Neuronal stem cell (in vitro differentiated cells): ENCODE data around the gene LAMA2.

Source experiments
- DNase-seq: peaks from one replicate; pipeline ENCODE4 v3.0.0-alpha.2; 2013; ENCODE audit warnings: low spot score
- H2AFZ ChIP-seq: one replicate; pipeline ENCODE4 v1.6.1; 2013; ENCODE audit warnings: mild to moderate bottlenecking, low read length, inconsistent platforms
- H2AK5ac ChIP-seq: 2 replicates; pipeline ENCODE4 v1.6.1; 2013; ENCODE audit warnings: low read depth, mild to moderate bottlenecking, inconsistent platforms, low read length, moderate library complexity, mixed read lengths
- H2BK120ac ChIP-seq: 2 replicates; pipeline ENCODE4 v1.6.1; 2013; ENCODE audit warnings: low read depth, mild to moderate bottlenecking, inconsistent platforms, low read length, moderate library complexity, mixed read lengths
- H2BK12ac ChIP-seq: one replicate; pipeline ENCODE4 v1.6.1; 2013; ENCODE audit warnings: low read length, inconsistent platforms
- H2BK15ac ChIP-seq: 2 replicates; pipeline ENCODE4 v1.6.1; 2013; ENCODE audit warnings: mild to moderate bottlenecking, low read length, inconsistent platforms, mixed read lengths
- H2BK5ac ChIP-seq: one replicate; pipeline ENCODE4 v1.6.1; 2013; ENCODE audit warnings: inconsistent platforms, mild to moderate bottlenecking, low read length, moderate library complexity
- H3K14ac ChIP-seq: one replicate; pipeline ENCODE4 v1.6.1; 2013; ENCODE audit warnings: low read length, inconsistent platforms
- H3K18ac ChIP-seq: 2 replicates; pipeline ENCODE4 v1.6.1; 2013; ENCODE audit warnings: low read length, inconsistent platforms
- H3K23ac ChIP-seq: 2 replicates; pipeline ENCODE4 v1.6.1; 2013; ENCODE audit warnings: low read depth, mild to moderate bottlenecking, mixed read lengths, low read length, inconsistent platforms; ENCODE audit not compliant: poor library complexity
- H3K27ac ChIP-seq: replicated peaks from 3 replicates; pipeline ENCODE4 v1.5.1; 2013; ENCODE audit warnings: low read length, inconsistent platforms
- H3K27me3 ChIP-seq, 3 experiments: 2 replicates each; pipeline ENCODE4 v1.6.1; 2013; ENCODE audit warnings: low read length in 3 of 3, mild to moderate bottlenecking in 2 of 3, inconsistent platforms in 1 of 3, low read depth in 1 of 3, mixed read lengths in 1 of 3, moderate library complexity in 1 of 3; ENCODE audit not compliant: control insufficient read depth in 3 of 3, insufficient read depth in 3 of 3
- H3K36me3 ChIP-seq, 2 donors: replicated peaks in 1 of 2; 2 replicates each; pipeline ENCODE4 v1.6.1; 2013; ENCODE audit warnings: low read length in 2 of 2; ENCODE audit not compliant: control insufficient read depth in 2 of 2, insufficient read depth in 2 of 2
- H3K4ac ChIP-seq: 2 replicates; pipeline ENCODE4 v1.6.1; 2013; ENCODE audit warnings: inconsistent platforms, mild to moderate bottlenecking, low read length, moderate library complexity
- H3K4me1 ChIP-seq, 2 donors: 1 replicate in 1 of 2; 2 replicates in 1 of 2; pipeline ENCODE4 v1.6.1; 2013; ENCODE audit warnings: low read length in 2 of 2, low read depth in 1 of 2; ENCODE audit not compliant: control insufficient read depth in 2 of 2, insufficient read depth in 1 of 2
- H3K4me2 ChIP-seq: one replicate; pipeline ENCODE4 v1.6.1; 2013; ENCODE audit warnings: mild to moderate bottlenecking, low read length, inconsistent platforms; ENCODE audit not compliant: insufficient read depth, poor library complexity, severe bottlenecking
- H3K4me3 ChIP-seq, 2 donors: 2 replicates each; pipeline ENCODE4 v1.5.1; 2013; ENCODE audit warnings: low read length in 2 of 2, mild to moderate bottlenecking in 2 of 2, inconsistent platforms in 1 of 2, moderate library complexity in 1 of 2
- H3K79me1 ChIP-seq: one replicate; pipeline ENCODE4 v1.6.1; 2013; ENCODE audit warnings: low read depth, mild to moderate bottlenecking, inconsistent platforms, low read length, moderate library complexity
- H3K9ac ChIP-seq: one replicate; pipeline ENCODE4 v1.6.1; 2013; ENCODE audit warnings: mild to moderate bottlenecking, low read depth, low read length, inconsistent platforms; ENCODE audit not compliant: poor library complexity
- H3K9me3 ChIP-seq, 2 donors: replicated peaks in 1 of 2; 2 replicates each; pipeline versions ENCODE3 to v1.6.1; 2013; ENCODE audit warnings: low read length in 2 of 2, mild to moderate bottlenecking in 2 of 2, inconsistent platforms in 1 of 2, low read depth in 1 of 2, mixed read lengths in 1 of 2, moderate library complexity in 1 of 2; ENCODE audit not compliant: control insufficient read depth in 2 of 2, insufficient read depth in 1 of 2
- H4K8ac ChIP-seq: one replicate; pipeline ENCODE4 v1.6.1; 2013; ENCODE audit warnings: low read depth, mild to moderate bottlenecking, inconsistent platforms, low read length, moderate library complexity
- H4K91ac ChIP-seq: one replicate; pipeline ENCODE4 v1.6.1; 2013; ENCODE audit warnings: low read length, low read depth, mild to moderate bottlenecking, inconsistent platforms; ENCODE audit not compliant: poor library complexity
- WGBS, 2 donors: extraction: QIAGEN DNeasy Blood & Tissue Kit; methylation state at CpG; one replicate each; pipeline ENCODE4 v1.1.7; 2013; ENCODE audit warnings: missing lambda C conversion rate in 2 of 2, mixed read lengths in 1 of 2; ENCODE audit not compliant: insufficient read length in 2 of 2, insufficient replicate concordance in 1 of 2; ENCODE audit errors: extremely low coverage in 2 of 2; 5-methylcytosine and 5-hydroxymethylcytosine counted together

Gene LAMA2

GRCh38 chr6:129281168-129281796 lies 398.3 kb downstream of the LAMA2 start:
- Histone ChIP-seq H2BK5ac (no peak overlapping the region), H3K9ac (no peak overlapping the region), H3K14ac (no peak overlapping the region), H2AK5ac (no peak overlapping the region), H3K27me3 (no peaks in the 10 kb centered on the region), H3K4me1 (peaks cover 0 to 2% of the 10 kb centered on the region in 2 donors), H3K4ac (no peak overlapping the region), H3K36me3 (no peaks in the 10 kb centered on the region), H3K79me1 (no peaks in the 10 kb centered on the region), H3K27ac (no peak overlapping the region), H3K23ac (no peak overlapping the region), H2AFZ (peak overlapping the region; percentile 21), H3K9me3 (no peaks in the 10 kb centered on the region), H4K8ac (no peak overlapping the region), H3K4me3 (no peak overlapping the region), H4K91ac (no peak overlapping the region), H2BK12ac (no peak overlapping the region), H3K18ac (no peak overlapping the region), H3K4me2 (no peak overlapping the region), H2BK120ac (no peak overlapping the region), H2BK15ac (no peak overlapping the region)
- DNase-seq, result no peak

- no peak overlapping the region for H3K18ac ChIP-seq
- H3K36me3 ChIP-seq, result no peaks in the 10 kb centered on the region
- H3K9ac ChIP-seq, result no peak overlapping the region
- H2AFZ ChIP-seq, result no peak overlapping the region
- no peak overlapping the region for H4K91ac ChIP-seq
- no peak overlapping the region for H2BK12ac ChIP-seq
- H2BK120ac ChIP-seq, result no peak overlapping the region
- no peak for DNase-seq
- no peak overlapping the region for H3K4me3 ChIP-seq
- no peaks in the 10 kb centered on the region for H3K79me1 ChIP-seq
- no peak overlapping the region for H3K4me2 ChIP-seq
- no peak overlapping the region for H2BK5ac ChIP-seq
- no peak overlapping the region for H4K8ac ChIP-seq
- no peak overlapping the region for H3K27ac ChIP-seq
- no peak overlapping the region for H2BK15ac ChIP-seq
- H2AK5ac ChIP-seq, result no peak overlapping the region
- no peak overlapping the region for H3K14ac ChIP-seq
- H3K27me3 ChIP-seq, result no peaks in the 10 kb centered on the region
- no peak overlapping the region for H3K4ac ChIP-seq
- no peaks in the 10 kb centered on the region for H3K9me3 ChIP-seq
- no peak overlapping the region for H3K23ac ChIP-seq
- peaks cover 0 to 2% of the 10 kb centered on the region in 2 donors for H3K4me1 ChIP-seq
These were observed 399.1 kb downstream of the LAMA2 start for GRCh38 chr6:129282019-129282418.

DNA sequence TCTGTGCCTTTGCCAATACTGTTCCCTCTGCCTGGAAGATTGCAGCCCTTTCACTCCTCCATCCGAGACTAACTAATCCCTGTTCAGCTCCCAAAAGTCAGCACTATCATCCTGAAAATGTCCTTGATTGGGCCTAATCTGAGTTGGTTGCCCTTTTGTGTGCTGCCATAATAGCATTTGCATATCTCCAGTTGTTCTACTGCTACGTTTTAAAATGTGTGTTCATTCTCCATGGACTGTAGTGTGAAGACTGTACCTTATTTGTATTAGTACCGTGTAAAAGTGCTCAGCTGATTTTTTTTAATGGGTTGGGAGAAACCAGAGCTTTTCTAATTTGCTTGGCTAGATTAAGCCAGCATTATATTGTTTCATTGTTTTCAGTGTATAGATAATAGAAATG lies 401.3 kb downstream of the LAMA2 start:
- H3K79me1 ChIP-seq, result no peaks in the 10 kb centered on the region
- H2BK12ac ChIP-seq, result no peak overlapping the region
- no peak overlapping the region for H3K23ac ChIP-seq
- no peak overlapping the region for H2AK5ac ChIP-seq
- no peaks in the 10 kb centered on the region for H3K9me3 ChIP-seq
- no peak overlapping the region for H2BK15ac ChIP-seq
- no peak for DNase-seq
- WGBS, 2 donors, result no CpG with 5 or more reads among the region's 3 CpGs
- no peak overlapping the region for H3K18ac ChIP-seq
- peaks cover 0 to 2% of the 10 kb centered on the region in 2 donors for H3K4me1 ChIP-seq
- no peak overlapping the region for H3K27ac ChIP-seq
- no peak overlapping the region for H4K91ac ChIP-seq
- H2AFZ ChIP-seq, result peak overlapping the region; percentile 46
- H3K14ac ChIP-seq, result no peak overlapping the region
- no peak overlapping the region for H3K4me3 ChIP-seq
- H2BK120ac ChIP-seq, result no peak overlapping the region
- H2BK5ac ChIP-seq, result no peak overlapping the region
- no peaks in the 10 kb centered on the region for H3K36me3 ChIP-seq
- no peak overlapping the region for H4K8ac ChIP-seq
- H3K4me2 ChIP-seq, result no peak overlapping the region
- no peak overlapping the region for H3K9ac ChIP-seq
- H3K27me3 ChIP-seq, result no peaks in the 10 kb centered on the region
- no peak overlapping the region for H3K4ac ChIP-seq

DNA sequence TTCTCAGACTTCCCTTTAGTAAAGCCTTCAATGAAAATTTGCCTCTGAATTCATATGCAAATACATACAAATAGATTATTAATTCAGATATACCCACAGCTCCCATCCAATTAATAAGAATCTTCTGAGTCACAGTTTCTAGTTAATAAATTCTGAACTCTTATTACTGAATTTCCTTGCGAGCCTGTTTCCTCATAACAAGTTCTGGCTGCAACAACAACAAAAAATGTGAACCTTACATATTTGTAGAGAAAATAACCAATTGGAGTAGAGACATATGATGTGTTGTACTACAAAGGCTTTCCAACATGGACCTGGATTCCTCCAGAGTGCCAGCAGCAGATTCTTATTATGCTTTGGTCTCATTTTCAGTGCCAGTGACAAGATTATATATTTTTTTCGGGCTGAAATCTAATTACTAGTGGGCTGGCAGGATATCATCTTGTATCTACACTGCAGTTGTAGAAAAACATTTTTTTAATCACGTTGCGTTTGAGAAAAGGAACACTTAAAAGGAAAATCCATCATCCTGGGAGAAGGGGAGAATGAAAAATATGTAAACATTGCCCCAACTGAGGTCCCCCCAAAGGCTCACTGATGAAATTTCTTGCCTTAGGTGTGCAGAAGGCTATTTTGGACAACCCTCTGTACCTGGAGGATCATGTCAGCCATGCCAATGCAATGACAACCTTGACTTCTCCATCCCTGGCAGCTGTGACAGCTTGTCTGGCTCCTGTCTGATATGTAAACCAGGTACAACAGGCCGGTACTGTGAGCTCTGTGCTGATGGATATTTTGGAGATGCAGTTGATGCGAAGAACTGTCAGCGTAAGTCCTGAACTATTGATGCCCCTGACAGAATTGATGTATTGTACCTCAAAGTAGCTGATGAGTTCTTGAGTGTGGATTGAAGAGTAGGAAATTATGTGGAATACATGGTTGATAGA lies 404.6 kb downstream of the LAMA2 start:
- H2BK120ac ChIP-seq, result no peak overlapping the region
- no peak overlapping the region for H4K8ac ChIP-seq
- no CpG with 5 or more reads among the region's 7 CpGs for WGBS, 2 donors
- H3K79me1 ChIP-seq, result no peaks in the 10 kb centered on the region
- no peaks in the 10 kb centered on the region for H3K27me3 ChIP-seq
- no peak overlapping the region for H4K91ac ChIP-seq
- H2BK12ac ChIP-seq, result no peak overlapping the region
- no peaks in the 10 kb centered on the region for H3K9me3 ChIP-seq
- no peak overlapping the region for H3K14ac ChIP-seq
- H3K27ac ChIP-seq, result no peak overlapping the region
- no peak overlapping the region for H2BK5ac ChIP-seq
- peaks cover 0 to 2% of the 10 kb centered on the region in 2 donors for H3K4me1 ChIP-seq
- H2AFZ ChIP-seq, result no peak overlapping the region
- H2BK15ac ChIP-seq, result no peak overlapping the region
- H2AK5ac ChIP-seq, result no peak overlapping the region
- no peak overlapping the region for H3K4me3 ChIP-seq
- no peak overlapping the region for H3K9ac ChIP-seq
- H3K4ac ChIP-seq, result no peak overlapping the region
- H3K4me2 ChIP-seq, result no peak overlapping the region
- no peak for DNase-seq
- no peak overlapping the region for H3K23ac ChIP-seq
- no peak overlapping the region for H3K18ac ChIP-seq
- H3K36me3 ChIP-seq, result no peaks in the 10 kb centered on the region
